Type B pancreatic cell (in vitro differentiated cells): ENCODE data around the gene RTN4RL1. TPM values are rescaled to one million over a fixed set of nuclear protein-coding genes. Genes with fewer than 3 reads are reported as not detected.

Experiments
- DNase-seq: peaks from one replicate; pipeline ENCODE4 v3.0.0; 2021; ENCODE audit warnings: mixed read lengths; ENCODE audit not compliant: unreplicated experiment; ENCODE audit errors: extremely low spot score
- H3K27ac Mint-ChIP-seq: 2 replicates; pipeline ENCODE4 v1.8.0; 2021; ENCODE audit warnings: mild to moderate bottlenecking, mixed read lengths
- H3K27me3 Mint-ChIP-seq: 2 replicates; pipeline ENCODE4 v1.8.0; 2021; ENCODE audit warnings: mixed read lengths
- H3K36me3 Mint-ChIP-seq: 2 replicates; pipeline ENCODE4 v1.8.0; 2021; ENCODE audit warnings: mixed read lengths
- H3K4me1 Mint-ChIP-seq: one replicate; pipeline ENCODE4 v1.8.0; 2021; ENCODE audit warnings: mixed read lengths; ENCODE audit not compliant: unreplicated experiment
- H3K4me3 Mint-ChIP-seq: 2 replicates; pipeline ENCODE4 v1.8.0; 2021; ENCODE audit warnings: mild to moderate bottlenecking, mixed read lengths
- H3K9me3 Mint-ChIP-seq: 2 replicates; pipeline ENCODE4 v1.8.0; 2021; ENCODE audit warnings: mixed read lengths
- CTCF ChIP-seq: fragments of 200-600 bp; sonication (generic); conservative IDR thresholded peaks from 2 replicates; pipeline ENCODE4 v1.5.0; 2021; ENCODE audit warnings: antibody characterized with exemption, mild to moderate bottlenecking
- total RNA-seq: library from RNA; stranded (reverse); gene quantifications from 2 replicates; pipeline ENCODE4 v1.2.1, GENCODE V29; 2021; ENCODE audit warnings: low replicate concordance

The RTN4RL1 gene
- total RNA-seq, 1 donor from 2014 or later, result 1.7 TPM

- no peak for TF ChIP-seq CTCF
- Mint-ChIP-seq H3K36me3 (peaks cover 23% of the 10 kb centered on the region), H3K9me3 (no peaks in the 10 kb centered on the region), H3K4me3 (no peak overlapping the region), H3K27ac (no peak overlapping the region), H3K27me3 (no peaks in the 10 kb centered on the region), H3K4me1 (peaks cover 54% of the 10 kb centered on the region)
- DNase-seq, result no peak
Measured at GRCh38 chr17:2065949-2066400, 40.8 kb upstream of the RTN4RL1 start.

- H3K27ac Mint-ChIP-seq, result no peak overlapping the region
- no peaks in the 10 kb centered on the region for H3K9me3 Mint-ChIP-seq
- peaks cover 53% of the 10 kb centered on the region for H3K4me1 Mint-ChIP-seq
- H3K27me3 Mint-ChIP-seq, result peaks cover 7% of the 10 kb centered on the region
- TF ChIP-seq CTCF, result peak; percentile 51
- no peak for DNase-seq
- peaks cover 29% of the 10 kb centered on the region for H3K36me3 Mint-ChIP-seq
- no peak overlapping the region for H3K4me3 Mint-ChIP-seq
Measured at GRCh38 chr17:2064980-2065785, 40.0 kb upstream of the RTN4RL1 start.

- Mint-ChIP-seq H3K27ac (no peak overlapping the region), H3K4me1 (peaks cover 47% of the 10 kb centered on the region), H3K4me3 (no peak overlapping the region), H3K36me3 (peaks cover 28% of the 10 kb centered on the region), H3K27me3 (peaks cover 13% of the 10 kb centered on the region), H3K9me3 (no peaks in the 10 kb centered on the region)
- no peak for DNase-seq
- TF ChIP-seq CTCF, result no peak
Measured at GRCh38 chr17:2064520-2064971, 39.4 kb upstream of the RTN4RL1 start.

- H3K36me3 Mint-ChIP-seq, result peaks cover 29% of the 10 kb centered on the region
- H3K27me3 Mint-ChIP-seq, result peaks cover 16% of the 10 kb centered on the region
- no peak overlapping the region for H3K27ac Mint-ChIP-seq
- no peak overlapping the region for H3K4me3 Mint-ChIP-seq
- TF ChIP-seq CTCF, result no peak
- no peak for DNase-seq
- H3K4me1 Mint-ChIP-seq, result peaks cover 46% of the 10 kb centered on the region
- H3K9me3 Mint-ChIP-seq, result no peaks in the 10 kb centered on the region
Measured at GRCh38 chr17:2064147-2064489, 39.0 kb upstream of the RTN4RL1 start.

- H3K27ac Mint-ChIP-seq, result no peak overlapping the region
- DNase-seq, result no peak
- H3K27me3 Mint-ChIP-seq, result peaks cover 16% of the 10 kb centered on the region
- H3K9me3 Mint-ChIP-seq, result no peaks in the 10 kb centered on the region
- TF ChIP-seq CTCF, result no peak
- peaks cover 29% of the 10 kb centered on the region for H3K36me3 Mint-ChIP-seq
- no peak overlapping the region for H3K4me3 Mint-ChIP-seq
- peaks cover 41% of the 10 kb centered on the region for H3K4me1 Mint-ChIP-seq
Measured at GRCh38 chr17:2063261-2064146, 38.4 kb upstream of the RTN4RL1 start.
